Measurements from ENCODE around the gene DAND5.
A peak's percentile ranks its signal among the peaks of the same experiment; 100 is the strongest.
"Not testable (repeated sequence)": the region's sequence is repeated elsewhere in the genome, so short reads cannot be mapped to it uniquely, and the experiment has no call there.

The DAND5 gene

DNA sequence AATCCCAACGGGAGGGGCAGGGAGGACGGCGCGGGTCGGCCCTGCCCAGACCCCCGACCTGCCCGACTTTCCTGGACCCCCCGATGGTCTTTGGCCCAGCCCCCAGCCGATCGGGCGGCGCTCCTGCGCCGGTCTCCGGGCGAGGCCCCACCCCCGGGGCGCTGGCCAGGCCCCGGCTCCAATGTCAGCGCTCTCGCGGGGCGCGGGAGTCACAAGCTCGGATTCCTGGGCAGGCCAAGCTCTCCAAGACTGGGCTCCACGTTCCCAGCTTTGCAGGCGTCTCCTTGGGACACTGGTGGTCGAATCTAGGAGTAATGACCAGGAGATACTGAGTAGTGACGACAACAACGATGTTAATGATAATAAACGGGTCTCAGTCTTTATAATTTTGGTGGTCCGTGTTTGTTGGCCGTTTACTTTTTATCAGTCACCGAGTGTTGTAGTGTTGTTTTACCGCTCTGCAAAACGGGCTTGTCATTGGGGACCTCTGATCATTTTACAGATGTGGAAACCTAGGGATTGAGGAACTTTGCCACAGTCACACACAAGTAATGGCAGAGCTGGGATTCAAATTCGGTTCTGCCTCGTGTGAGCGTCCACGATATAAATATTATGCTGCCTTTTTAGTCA is 23.2 kb upstream of the DAND5 start:
- DNase-seq (ENCODE audit: low spot score) = no peak

DNA sequence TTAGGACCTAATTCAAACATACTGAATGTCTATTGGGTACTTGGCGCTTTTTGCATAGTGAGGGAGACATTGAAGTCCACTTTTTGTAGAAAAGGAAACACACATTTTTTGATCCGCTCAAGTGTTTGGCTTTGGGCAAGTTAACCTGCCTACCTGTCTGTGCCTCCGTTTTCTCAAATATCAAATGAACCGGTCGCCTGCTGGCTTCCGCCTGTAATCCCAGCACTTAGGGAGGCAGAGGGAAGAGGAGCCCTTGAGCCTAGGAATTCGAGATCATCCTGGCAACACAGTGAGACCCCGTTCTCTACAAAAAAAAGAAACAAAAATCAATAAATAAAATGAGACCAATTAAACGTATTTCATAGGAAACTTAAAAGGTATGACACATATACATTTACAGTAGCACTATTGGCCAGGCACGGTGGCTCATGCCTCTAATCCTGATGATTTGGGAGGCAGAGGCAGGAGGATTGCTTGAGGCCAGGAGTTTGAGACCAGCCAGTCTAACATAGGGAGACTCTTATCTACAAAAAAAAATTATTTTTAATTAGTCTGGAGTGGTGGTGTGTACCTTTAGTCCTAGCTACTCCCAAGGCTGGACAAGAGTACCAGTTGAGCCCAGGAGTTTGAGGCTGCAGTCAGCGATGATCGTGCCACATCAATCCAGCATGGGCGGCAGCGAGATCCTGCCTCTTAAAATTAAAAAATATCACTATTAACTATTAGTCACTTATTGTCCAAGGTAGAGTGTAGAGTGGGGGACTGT is 22.5 kb upstream of the DAND5 start:
- DNase-seq (ENCODE audit: low spot score) = no peak

DNA sequence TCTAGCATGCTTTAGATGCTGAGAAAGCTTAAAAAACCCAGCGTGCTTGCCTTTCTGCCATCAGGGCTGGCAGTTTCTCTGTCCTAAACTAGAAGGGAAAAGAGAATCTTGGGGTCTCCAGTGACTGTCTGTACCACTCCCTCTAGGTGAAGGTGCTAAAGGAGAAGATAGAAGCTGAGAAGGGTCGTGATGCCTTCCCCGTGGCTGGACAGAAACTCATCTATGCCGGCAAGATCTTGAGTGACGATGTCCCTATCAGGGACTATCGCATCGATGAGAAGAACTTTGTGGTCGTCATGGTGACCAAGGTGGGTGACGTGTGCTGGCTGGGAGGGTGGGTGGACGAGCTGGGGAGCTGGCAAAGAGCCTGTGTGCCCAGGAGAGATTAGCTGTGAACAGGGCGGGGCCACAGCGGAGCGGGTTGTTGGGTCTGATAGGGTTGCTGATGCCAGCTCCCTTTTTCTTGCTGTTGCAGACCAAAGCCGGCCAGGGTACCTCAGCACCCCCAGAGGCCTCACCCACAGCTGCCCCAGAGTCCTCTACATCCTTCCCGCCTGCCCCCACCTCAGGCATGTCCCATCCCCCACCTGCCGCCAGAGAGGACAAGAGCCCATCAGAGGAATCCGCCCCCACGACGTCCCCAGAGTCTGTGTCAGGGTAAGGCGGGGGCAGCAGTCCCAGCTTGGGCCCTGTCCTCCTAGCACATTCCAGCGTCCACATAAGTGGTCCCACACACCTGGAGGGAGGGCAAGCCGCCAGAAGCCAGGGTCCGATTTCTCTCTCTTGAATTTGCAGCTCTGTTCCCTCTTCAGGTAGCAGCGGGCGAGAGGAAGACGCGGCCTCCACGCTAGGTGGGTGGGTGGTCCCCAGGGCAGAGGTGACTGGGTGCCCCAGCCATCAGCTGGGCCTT is 21.4 kb upstream of the DAND5 start:
- no peak for DNase-seq (ENCODE audit: low spot score)

DNA sequence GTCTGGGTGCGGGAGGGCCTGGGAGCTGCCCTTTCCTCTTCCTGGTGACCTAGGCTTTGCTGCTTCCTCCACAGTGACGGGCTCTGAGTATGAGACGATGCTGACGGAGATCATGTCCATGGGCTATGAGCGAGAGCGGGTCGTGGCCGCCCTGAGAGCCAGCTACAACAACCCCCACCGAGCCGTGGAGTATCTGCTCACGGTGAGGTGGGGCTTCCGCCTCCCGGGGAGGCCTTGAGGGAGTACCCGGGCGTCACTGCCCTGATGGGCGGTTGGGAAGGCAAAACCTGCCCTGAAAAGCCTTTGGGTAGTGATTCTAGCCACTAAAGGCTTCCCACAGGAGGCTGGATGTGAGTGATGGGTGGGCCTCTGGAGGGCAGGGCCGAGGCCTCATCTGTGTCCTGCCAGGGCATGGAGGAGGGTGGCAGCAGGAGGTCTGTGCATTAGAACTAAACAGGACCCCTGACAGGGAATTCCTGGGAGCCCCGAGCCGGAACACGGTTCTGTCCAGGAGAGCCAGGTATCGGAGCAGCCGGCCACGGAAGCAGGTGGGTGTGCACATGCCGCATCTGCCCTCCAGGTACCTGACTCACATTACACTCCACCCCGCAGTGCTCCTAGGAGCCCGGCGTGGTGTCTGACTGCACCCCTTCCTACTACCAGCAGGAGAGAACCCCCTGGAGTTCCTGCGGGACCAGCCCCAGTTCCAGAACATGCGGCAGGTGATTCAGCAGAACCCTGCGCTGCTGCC is 20.6 kb upstream of the DAND5 start:
- DNase-seq (ENCODE audit: low spot score) = no peak

DNA sequence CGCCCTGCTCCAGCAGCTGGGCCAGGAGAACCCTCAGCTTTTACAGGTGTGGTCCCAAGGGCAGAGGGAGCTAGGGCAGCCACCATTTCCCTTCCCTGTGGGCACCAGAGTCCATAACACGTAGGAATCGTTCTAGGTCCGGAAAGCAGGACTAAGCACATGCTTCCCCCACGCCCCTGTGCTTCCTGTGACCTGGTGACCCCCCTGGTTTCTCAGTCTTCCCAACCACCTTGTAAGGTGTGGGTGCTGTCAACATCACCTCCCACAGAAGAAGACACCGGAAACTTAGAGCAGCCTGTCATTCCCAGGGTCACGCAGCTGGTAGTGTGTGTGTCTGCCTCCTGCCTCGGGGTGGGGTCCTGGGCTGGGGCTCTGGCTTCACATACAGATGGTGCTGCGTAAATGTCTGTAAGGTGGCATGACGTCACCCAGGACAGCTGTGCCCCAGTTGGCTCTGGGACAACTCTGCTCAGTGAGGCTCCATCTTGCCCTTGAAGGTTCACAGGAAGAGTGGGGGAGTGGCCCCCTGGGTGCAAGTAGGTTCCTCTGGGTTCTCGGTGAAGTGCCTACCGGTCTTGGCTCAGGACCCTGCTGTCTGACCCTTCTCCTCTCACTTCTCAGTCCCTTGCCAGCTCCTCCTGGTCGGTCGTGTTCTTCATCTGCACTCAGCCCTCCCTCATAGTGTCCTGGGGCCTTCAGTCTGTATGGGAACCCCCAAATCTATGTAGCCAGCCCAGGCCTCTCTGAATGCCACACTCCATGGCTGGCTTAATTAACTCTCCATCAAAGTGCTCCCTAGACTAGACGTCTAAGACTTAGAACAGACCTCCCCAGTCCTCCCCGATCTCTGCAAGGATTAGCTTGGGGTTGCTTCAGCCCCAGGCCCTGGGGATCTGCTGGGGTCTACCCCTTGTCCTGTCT is 19.8 kb upstream of the DAND5 start:
- no peak for DNase-seq (ENCODE audit: low spot score)

DNA sequence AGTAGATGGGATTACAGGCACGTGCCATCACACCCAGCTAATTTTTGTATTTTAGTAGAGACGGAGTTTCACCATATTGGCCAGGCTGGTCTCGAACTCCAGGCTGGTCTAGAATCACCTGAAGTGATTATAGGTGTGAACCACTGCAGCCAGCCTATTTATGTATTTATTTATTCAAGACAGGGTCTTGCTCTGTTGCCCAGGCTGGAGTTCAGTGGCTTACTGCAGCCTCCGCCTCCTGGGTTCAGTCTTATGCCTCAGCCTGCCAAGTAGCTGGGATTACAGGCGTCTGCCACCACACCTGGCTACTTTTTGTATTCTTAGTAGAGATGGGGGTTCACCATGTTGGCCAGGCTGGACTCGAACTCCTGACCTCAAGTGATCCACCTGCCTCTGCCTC is 17.3 kb upstream of the DAND5 start:
- DNase-seq (ENCODE audit: low spot score) = not testable (repeated sequence)

DNA sequence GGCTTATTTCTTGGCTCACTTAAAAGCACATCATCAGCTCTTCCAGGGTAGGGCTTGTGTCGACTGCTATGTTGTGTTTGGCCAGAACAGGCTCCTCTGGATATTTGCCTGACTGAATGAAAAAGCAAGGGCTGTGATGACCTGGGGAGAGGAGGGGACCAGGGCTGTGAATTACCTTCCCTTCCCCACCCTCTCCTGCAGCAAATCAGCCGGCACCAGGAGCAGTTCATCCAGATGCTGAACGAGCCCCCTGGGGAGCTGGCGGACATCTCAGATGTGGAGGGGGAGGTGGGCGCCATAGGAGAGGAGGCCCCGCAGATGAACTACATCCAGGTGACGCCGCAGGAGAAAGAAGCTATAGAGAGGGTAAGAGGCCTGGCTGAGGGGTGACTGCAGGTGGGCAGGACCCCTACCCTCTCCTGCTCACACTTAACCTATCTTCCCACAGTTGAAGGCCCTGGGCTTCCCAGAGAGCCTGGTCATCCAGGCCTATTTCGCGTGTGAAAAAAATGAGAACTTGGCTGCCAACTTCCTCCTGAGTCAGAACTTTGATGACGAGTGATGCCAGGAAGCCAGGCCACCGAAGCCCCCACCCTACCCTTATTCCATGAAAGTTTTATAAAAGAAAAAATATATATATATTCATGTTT is 16.8 kb upstream of the DAND5 start:
- no peak for DNase-seq (ENCODE audit: low spot score)

DNA sequence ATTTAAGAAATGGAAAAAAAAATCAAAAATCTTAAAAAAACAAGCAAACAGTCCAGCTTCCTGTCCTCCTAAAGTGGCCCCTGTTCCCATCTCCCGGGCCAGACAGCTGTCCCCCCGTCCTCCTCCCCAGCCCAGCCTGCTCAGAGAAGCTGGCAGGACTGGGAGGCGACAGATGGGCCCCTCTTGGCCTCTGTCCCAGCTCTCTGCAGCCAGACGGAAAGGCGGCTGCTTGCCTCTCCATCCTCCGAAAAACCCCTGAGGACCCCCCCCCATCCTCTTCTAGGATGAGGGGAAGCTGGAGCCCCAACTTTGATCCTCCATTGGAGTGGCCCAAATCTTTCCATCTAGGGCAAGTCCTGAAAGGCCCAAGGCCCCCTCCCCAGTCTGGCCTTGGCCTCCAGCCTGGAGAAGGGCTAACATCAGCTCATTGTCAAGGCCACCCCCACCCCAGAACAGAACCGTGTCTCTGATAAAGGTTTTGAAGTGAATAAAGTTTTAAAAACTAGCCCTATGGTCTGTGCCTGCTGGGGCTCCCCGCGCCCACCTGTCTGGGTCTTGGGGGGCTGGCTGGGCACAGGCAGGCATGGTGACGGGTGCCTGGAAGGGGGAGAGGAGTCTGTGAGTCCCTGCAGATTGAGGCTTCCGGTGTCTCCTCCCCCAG is 16.1 kb upstream of the DAND5 start:
- peak; percentile 76 for DNase-seq (ENCODE audit: low spot score)

DNA sequence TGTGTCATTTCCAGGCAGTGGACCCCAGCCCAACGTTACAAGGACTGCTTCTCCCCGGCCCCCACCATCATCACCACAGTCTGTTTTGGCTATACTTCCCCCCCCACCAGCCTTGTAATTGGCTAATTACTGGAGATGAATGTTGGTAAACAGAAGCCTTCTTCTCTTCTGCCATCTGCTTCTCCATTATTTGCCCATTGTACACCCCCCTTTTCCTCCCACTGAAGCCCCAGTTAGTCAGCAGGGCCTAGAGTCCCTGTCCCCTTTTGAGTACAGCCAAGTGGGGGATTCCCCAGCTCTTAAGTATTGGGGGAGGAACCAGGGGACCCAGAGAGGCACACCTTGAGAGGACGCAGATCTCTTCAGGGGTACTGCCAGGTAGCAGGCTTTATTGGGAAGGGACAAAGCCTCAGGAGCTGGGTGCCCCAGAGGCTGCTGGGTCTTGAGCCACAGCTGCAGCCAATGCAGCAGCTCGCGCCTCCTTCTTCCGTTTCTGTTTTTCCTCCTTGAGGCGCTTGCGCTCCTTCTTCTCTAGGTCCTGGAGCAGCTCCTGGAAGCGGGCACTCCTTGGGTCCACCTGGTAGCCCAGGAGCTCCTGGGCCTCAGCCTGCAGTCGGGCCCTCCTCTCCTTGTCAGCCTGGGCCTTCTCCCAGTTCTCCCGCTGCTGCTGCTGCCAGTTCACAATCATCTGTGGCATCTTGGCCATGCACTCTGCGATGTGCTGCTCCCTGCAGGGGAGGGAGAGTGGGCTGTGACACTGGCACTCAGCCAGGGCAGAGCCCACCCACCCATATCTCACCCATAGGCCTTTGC is 15.4 kb upstream of the DAND5 start:
- peak; percentile 52 for DNase-seq (ENCODE audit: low spot score)

DNA sequence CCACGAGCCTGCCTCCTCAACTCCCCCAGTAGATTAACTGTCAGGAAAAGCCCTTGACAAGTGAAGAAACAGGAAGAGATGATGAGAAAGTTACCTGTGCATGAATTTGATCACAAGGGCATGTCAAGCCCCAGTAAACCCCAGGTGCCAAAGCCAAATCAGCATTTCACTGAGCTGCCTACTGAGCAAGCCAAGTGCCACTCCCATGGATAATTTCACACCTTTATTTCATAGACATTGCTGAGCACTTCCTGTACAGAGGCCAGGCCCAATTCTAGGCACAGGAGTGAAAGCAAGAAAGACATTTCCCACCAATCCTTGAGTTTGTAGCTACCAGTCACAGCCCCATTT is 14.8 kb upstream of the DAND5 start:
- DNase-seq (ENCODE audit: low spot score) = no peak

DNA sequence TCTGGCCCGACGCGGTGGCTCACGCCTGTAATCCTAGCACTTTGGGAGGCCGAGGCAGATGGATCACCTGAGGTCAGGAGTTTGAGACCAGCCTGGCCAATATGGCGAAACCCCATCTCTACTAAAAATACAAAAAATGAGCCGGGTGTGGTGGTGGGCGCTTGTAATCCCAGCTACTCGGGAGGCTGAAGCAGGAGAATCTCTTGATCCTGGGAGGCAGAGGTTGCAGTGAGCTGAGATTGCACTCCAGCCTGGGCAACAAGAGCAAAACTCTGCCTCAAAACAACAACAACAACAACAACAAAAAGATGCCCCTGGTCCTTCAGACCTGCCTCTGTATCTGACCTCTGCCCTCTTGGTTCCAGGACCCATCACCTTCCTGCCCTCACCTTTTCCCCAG is 13.8 kb upstream of the DAND5 start:
- not testable (repeated sequence) for DNase-seq (ENCODE audit: low spot score)

DNA sequence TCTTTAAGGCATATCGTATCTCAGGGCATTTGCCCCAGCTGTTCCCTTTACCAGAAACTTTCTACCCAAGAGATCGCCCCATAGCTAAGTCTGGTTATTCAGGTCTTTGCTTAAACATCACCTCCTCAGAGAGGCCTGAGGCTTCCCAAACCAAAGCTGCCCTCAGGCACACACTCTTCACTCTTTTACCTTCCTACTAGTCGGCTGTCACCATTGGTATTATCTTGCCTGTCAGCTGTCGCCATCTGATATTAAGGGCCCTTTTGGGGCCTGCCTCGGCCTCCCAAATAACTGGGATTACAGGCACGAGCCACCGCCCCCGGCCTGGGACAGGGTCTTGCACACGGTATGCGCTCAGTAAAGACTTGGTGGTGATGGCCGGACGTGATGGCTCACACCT is 13.4 kb upstream of the DAND5 start:
- DNase-seq (ENCODE audit: low spot score) = no peak

DNA sequence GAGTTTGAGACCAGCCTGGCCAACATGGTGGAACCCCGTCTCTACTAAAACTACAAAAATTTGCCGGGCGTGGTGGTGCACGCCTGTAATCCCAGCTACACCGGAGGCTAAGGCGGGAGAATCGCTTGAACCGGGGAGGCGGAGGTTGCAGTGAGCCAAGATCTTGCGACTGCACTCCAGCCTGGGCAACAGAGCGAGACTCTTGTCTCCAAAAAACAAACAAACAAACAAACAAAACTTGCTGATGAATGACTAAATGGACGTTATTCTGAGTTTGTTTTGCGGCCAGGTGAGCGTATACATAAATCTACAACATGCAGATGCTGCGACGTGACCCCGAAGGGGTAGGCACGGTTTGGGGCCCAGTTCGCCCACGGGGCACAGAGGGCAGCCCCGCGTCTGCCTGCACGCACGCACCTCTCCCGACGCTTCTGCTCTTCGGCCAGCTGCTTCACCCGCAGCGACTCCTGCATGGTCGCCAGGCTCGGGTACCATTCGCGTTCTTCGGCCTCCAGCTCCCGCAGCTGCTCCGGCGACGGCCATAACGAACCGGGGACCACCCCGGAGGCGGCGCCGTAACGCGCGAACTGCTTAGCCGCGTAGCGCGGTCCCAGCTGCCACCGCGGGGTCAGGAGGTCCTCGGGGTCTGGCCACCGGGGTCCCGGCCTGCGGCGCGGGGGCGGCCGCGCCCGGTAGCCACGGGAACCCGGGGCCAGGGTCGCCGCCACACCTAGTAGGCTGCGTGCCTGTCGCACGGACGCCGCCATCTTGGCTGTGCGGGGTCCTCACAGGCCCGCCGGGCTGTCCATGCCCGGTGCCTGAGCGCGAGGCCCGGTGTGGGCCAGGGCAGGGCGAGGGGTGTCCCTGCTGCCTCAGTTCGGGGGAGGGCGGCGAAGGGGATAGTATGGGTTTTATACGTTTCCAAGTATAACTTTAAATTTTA is 12.7 kb upstream of the DAND5 start, which contains the start of gene GADD45GIP1:
Gene GADD45GIP1 (minus strand): TSS at position 778 of the 943 bp plus-strand sequence. CDS start 11 bp downstream, at position 767.
- DNase-seq (ENCODE audit: low spot score) = peak; percentile 77

DNA sequence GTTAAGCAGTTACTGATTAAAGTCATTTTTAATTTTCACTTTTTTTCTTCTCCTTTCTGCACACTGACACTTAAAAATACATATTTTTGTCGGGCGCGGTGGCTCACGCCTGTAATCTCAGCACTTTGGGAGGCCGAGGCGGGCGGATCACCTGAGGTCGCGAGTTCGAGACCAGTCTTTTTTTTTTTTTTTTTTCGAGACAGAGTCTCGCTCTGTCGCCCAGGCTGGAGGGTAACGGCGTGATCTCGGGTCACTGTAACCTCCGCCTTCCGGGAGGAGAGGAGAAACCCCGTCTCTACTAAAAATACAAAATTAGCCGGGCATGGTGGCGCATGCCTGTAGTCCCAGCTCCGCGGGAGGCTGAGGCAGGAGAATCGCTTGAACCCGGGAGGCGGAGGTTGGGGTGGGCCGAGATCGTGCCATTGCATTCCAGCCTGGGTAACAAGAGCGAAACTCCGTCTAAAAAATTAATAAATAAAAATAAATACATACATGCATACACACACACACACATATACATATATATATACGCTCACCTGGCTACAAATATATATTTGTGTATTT is 11.9 kb upstream of the DAND5 start:
- not testable (repeated sequence) for DNase-seq (ENCODE audit: low spot score)

DNA sequence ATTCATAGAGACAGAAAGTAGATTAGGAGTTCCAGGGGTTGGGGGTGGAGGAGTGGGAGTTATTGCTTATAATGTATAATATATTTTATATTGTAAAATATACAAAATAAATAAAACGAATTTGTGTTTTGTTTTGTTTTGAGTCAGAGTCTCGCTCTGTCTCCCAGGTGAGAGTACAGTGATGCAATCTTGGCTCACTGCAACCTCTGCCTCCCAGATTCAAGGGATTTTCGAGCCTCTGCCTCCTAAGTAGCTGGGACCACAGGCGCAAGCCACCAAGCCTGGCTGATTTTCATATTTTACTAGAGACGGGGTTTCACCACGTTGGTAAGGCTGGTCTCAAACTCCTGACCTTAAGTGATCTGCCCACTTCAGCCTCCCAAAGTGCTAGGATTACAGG is 9.9 kb upstream of the DAND5 start:
- DNase-seq (ENCODE audit: low spot score) = no peak

DNA sequence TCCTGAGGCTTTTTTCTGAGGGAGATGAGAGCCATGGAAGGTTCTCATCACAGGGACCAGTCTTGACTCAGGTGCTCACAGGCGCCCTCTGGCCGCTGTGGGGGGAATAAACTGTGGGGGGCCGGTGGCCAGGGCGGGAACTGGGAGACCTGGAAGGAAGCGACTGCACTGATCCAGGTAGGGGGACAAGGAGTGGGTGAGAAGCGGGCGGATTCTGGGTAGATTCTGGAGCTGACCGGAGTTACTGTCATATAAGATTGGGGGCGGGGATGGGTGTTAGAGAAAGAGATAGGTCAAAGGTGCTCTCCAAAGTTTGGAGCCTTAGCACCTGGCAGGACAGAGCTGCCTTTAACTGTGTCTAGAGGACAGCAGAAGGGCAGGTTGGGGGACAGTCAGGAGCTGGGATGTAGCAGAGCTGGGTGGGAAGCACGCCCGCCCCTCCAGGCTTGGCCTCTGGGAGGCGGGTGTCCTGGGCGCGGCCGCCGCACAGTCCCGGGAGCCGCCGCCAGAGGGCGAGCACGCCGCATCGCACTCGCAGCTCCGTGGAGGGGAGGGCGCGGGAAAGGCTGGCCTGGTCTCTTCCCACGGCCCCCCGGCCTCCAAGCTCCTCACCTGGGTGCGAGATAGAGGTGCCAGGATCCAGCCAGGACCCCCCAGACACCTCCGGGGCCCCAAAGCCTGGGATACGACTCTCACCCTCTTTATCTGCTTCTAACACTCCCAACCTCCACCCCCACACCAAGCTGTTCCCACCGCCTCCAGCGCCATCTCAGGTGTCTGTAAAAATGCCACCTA is 4.2 kb upstream of the DAND5 start:
- peak; percentile 73 for DNase-seq (ENCODE audit: low spot score)

DNA sequence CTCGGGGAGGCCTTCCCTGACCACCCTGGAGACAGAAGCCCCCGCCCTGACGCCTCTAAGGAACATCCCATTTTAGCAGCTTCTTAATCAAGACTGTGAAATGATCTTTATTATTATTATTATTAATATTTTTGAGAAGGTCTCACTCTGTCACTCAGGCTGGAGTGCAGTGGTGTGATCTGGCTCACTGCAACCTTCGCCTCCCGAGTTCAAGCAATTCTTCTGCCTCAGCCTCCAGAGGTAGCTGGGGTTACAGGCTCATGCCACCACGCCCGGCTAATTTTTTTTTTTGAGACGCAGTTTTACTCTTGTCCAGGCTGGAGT is 3.6 kb upstream of the DAND5 start:
- DNase-seq (ENCODE audit: low spot score) = no peak

Measured in Ammon's horn (tissue), 1 donor.